Limb (tissue), 2 donors: ENCODE measurements around the gene PTGER4.
"Not testable (repeated sequence)": the region's sequence is repeated elsewhere in the genome, so short reads cannot be mapped to it uniquely, and the experiment has no call there.

Experiments
- DNase-seq, 2 donors: peaks; one replicate each; pipeline ENCODE4 v3.0.0-alpha.2; 2016; ENCODE audit errors: extremely low spot score in 2 of 2

PTGER4 gene

GRCh38 chr5:40679913-40680681 is at the start of gene PTGER4:
Gene PTGER4 (plus strand): TSS chr5:40679915. CDS start chr5:40680994, 1,079 bp downstream.
- DNase-seq = no peak

DNA sequence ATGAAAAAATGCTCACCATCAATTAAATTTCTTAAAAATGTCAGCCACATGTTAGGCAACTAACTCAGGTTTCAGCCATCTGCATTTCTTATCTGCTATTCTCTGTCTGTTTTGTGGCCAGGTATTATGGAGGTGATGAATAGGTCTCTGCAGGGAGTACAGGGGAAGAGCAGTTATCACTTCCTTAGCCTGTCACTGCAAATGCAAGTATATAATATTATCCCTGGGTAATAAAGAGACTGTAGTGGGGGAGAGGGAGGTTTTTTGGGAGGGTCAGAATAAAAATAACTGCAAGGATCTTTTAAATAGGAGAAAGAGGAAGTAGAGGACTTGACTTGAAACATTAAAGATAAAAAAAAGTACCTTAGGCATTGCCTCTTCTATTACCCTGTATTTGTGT is 49.6 kb upstream of the PTGER4 start:
- DNase-seq = no peak

DNA sequence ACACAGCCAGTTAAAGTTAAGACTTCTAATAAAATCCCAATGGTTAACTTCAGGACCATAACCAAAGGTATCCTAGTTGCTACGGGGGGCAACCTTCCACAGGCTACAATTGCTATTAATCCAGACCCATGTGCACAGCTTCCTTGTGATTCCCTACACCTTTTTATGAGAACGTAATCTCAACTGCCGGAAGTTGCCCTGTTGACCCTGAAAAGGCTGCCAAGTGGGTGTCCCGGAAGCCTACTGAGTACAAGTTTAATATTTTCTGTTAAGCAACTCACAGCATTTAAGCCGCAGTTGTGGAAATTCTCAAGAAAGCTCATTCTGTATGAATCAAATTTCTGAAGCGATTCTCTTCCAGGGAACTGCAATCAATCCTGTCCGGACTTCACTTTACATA is 48.5 kb upstream of the PTGER4 start:
- no peak for DNase-seq

DNA sequence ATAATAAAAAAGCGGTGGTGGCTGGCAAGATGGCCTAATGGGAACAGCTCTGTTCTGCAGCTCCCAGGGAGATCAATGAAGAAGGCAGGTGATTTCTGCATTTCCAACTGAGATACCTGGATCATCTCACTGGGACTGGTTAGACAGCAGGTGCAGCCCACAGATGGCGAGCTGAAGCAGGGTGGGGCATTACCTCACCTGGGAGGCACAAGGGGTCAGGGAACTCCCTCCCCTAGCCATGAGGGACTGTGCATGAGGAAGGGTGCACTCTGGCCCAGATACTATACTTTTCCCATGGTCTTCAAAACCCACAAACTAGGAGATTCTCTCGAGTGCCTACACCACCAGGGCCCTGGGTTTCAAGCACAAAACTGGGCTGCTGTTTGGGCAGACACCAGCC is 45.6 kb upstream of the PTGER4 start:
- DNase-seq = no peak

DNA sequence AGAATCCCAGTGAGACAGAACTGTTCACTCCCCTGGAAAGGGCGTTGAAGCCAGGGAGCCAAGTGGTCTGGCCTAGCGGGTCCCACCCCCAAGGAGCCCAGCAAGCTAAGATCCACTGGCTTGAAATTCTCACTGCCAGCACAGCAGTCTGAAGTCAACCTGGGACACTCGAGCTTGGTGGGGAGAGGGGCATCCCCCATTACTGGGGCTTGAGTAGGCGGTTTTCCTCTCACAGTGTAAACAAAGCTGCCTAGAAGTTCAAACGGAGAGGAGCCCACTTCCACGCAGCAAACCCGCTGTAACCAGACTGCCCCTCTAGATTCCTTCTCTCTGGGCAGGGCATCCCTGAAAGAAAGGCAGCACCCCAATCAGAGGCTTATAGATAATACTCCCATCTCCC is 45.1 kb upstream of the PTGER4 start:
- no peak for DNase-seq

DNA sequence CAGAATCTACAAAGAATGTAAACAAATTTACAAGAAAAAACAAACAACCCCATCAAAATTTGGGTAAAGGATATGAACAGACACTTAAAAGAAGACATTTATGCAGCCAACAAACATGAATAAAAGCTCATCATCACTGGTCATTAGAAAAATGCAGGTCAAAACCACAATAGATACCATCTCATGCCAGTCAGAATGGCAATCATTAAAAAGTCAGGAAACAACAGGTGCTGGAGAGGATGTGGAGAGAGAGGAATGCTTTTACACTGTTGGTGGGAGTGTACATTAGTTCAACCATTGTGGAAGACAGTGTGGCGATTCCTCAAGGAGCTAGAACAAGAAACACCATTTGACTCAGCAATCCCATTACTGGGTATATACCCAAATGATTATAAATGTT is 40.2 kb upstream of the PTGER4 start:
- DNase-seq = not testable (repeated sequence)

DNA sequence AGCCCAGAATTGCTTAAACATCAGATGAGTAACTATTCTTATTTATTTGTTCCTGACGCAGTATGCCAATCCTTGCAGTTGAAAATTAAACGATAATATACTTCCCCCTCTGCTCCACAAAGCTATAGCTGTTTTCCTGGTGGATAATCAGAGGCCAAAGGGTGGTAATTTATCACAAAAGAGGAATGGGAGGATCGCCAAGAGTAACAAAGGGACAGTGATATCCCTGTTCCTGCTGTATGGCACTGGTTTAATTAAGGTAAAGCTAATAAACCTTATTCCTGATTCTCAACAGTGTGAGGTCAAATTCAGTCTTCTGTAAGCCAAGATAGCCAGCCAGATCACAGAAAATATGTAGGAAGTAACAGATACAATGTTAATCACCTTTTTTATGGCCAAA is 33.4 kb upstream of the PTGER4 start:
- DNase-seq = no peak

GRCh38 chr5:40648150-40648549 is 31.6 kb upstream of the PTGER4 start:
- no peak for DNase-seq

DNA sequence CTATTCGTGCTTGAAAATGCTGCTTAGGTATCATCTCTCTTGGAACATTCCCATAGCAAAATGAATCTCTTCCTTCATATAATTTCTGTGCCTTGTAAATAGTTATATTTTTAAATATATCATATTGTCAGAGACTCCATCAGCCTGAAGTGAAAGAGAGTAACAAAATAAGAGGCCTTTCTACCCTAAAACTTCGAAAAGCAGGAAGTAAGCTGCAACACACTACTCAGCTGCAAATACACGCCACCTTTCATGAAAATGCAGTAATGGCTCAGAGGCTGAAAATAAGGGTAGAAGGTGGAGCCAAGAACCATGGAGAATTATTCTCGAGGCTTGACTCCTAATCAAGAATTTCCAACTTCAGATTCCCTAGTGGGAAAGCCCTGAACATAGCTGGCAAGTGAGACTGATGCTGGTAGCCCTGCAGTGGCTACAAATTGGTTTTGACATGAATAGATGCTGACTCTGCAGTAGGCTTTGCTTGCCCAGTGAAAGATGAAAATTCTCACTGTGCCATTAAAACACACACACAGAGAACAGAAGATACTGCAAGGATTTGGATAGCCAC is 30.2 kb upstream of the PTGER4 start:
- DNase-seq = no peak

DNA sequence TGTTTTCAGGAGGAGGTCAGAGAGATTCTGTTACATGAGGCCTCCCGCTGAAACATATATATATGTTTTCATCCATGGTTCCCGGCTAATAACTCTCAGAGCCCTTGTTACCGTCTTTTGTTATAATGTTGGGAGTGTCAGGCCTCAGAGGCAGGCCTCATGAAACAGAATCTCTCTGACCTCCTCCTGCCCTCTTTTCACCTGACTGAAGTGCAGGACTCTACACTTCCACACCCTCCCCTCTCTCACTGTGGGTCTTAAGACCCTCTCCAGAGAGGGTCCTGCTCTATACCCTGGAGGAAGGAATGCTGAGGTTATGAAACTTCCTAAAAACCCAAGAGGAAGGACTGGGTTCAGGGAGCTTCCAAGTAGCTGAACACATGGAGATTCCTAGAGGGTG is 28.5 kb upstream of the PTGER4 start:
- no peak for DNase-seq

DNA sequence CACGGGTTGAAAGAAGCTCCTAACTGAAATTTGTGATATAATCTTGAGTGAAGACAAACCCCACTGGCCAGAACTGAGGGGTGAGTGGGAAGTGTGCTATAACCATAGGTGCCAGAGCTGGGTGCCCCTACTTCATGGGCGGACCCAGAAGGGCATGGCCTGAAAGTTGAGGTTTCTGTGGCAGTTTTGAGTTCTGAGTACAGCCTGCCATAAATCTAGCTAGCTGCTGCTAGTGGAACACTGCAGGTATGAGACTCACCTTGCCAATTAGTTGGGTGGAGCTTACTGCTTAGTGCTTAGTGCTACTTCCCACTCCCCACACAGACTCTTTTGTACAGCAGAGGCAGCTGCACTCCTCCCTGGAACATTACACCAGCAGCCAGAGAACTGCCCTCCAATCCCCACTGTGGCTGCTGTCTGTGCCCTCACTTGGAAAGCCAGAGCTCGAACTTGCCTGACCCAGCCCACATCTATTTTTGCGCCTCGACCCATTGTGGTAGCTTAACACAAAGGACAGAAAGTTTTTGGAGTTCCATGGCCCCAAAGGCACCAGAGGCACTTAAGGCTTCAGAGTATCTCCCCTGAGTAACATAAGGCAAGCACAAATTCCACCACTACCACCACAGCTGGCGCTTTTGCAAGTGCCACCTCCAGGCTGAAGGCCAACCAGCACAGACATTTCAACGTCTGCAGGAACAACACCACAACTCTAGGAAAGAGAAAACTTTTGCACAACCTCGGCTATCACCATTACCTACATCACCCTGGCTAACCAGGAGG is 27.1 kb upstream of the PTGER4 start:
- DNase-seq = no peak

GRCh38 chr5:40653221-40654022 is 26.3 kb upstream of the PTGER4 start:
- no peak for DNase-seq

DNA sequence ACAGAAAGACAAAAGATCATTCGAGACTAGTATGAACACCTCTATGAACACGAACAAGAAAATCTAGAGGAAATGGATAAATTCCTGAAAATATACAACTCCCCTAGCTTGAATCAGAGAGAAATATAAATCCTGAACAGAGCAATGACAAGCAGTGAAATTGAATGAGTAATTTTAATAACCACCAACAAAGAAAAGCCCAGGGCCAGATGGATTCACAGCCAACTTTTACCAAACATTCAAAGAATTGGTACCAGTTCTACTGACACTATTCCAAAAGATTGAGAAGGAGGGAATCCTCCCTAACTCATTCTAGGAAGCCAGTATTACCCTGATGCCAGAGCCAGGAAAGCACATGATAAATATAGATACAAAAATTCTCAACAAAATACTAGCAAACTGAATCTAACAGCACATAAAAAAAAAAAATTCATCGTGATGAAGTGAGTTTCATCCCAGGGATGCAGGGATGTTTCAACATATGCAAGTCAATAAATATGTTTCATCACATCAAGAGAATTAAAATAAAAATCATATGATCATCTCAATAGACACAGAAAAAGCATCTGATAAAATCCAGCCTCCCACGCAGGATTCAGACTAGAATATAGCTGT is 25.2 kb upstream of the PTGER4 start:
- no peak for DNase-seq

DNA sequence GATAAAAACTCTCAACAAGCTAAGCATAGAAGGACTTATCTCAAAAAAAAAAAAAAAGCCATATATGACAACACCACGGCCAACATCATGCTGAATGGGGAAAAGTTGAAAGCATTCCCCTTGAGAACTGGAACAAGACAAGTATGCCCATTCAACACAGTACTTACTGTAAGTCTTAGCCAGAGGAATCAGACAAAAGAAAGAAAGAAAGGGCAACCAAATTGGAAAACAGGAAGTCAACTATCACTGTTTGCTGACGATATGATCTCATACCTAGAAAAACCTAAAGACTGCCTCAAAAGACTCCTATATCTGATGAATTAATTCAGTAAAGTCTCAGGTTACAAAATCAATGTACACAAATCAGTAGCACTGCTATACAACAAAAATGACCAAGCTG is 24.6 kb upstream of the PTGER4 start:
- DNase-seq = no peak

- DNase-seq = not testable (repeated sequence)
Observed at GRCh38 chr5:40656091-40656490, 23.6 kb upstream of the PTGER4 start.

DNA sequence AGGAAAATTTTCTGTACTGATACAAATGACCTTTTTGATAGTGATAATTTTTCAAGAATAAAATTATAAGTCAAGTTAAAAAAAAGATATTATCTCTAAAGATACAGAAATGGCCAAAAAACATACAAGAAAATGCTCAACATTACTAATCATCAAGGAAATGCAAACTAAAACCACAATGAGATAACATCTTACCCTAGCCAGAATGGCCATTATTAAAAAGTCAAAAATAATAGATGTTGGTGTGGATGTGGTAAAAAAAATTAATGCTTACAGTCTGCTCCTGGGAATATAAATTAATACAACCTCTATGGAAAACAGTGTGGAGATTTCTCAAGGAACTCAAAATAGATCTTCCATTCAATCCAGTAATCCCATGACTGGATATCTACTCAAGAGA is 22.9 kb upstream of the PTGER4 start:
- DNase-seq = no peak

GRCh38 chr5:40660751-40661150 is 19.0 kb upstream of the PTGER4 start:
- no peak for DNase-seq

- no peak for DNase-seq
Observed at GRCh38 chr5:40665635-40666298, 13.9 kb upstream of the PTGER4 start.

GRCh38 chr5:40666657-40667056 is 13.1 kb upstream of the PTGER4 start:
- DNase-seq = no peak

GRCh38 chr5:40667161-40667663 is 12.5 kb upstream of the PTGER4 start:
- no peak for DNase-seq
